Stimulated activated CD4-positive, alpha-beta T cell treated with anti-CD3 and anti-CD28 coated beads, Interleukin-1b, Interleukin-23, amount 100 ng/mL, for 1 hour (primary cell): ENCODE data around the gene CLSTN2.

ENCODE experiments used
- DNase-seq, 2 donors: peaks; one replicate each; pipeline ENCODE4 v3.0.0-alpha.2; 2020; ENCODE audit warnings: low read depth in 2 of 2

The CLSTN2 gene

GRCh38 chr3:140545756-140546155 is 610.8 kb downstream of the CLSTN2 start:
- DNase-seq, result no peak

DNA sequence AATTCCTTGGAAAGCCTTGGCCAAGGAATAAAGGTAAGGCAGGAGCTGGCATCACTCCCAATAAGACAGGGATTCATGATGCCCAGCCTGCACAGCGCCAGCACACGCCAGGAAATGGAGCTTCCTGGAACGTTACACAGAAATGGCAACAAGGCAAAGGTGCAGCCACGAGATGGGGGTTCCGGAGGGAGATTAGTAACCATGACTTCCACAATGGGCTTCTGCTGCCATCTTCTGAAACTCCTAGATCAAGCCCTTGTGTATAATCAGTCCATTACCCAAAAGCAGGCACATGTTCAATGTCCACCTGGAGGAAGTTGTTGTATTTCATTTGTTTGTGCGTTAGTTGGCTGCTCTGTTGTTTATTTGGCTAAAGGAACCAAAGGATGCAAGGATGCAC is 611.7 kb downstream of the CLSTN2 start:
- DNase-seq, result no peak

DNA sequence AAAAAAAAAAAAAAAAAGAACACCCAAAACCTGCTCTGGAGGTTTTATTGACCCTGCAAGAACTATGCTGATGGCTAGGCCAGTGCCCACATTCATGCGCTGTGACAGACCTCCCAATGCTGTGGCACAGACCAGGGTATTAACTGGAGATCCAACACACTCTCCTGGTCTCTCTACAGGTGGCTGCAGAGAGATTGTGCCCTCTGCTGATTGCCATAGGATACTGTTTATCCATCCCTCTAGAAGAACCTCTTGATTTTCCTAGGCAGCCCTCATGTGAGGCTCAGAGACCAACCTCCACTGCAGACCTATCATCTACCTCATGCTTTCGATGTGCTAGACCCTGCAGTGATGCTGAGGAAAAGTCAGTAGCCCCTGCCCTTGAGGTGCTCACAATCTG is 617.4 kb downstream of the CLSTN2 start:
- no peak for DNase-seq

- no peak for DNase-seq
Measured at GRCh38 chr3:140552898-140553297, 617.9 kb downstream of the CLSTN2 start.

- no peak for DNase-seq
Measured at GRCh38 chr3:140553591-140553990, 618.6 kb downstream of the CLSTN2 start.

GRCh38 chr3:140555666-140556065 is 620.7 kb downstream of the CLSTN2 start:
- DNase-seq, result no peak

DNA sequence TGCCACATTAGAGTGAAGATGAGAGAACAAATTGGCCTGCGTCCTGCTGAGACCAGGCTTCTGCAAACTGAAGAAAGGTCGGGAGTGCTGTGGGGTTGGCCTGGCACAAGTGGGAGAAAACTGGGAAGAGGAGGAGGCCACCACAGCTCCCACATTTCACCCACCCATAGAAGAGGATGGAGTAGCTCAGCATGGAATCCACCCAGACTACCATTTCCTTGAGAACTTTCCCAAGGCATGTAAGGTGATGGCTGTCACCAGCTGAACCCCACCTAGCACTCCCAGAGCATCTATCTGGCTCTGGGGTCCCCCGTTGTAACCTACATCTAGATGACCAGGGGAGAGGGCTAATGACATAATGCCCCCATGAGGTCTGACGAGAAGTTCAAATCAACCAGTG is 622.5 kb downstream of the CLSTN2 start:
- DNase-seq, result no peak

DNA sequence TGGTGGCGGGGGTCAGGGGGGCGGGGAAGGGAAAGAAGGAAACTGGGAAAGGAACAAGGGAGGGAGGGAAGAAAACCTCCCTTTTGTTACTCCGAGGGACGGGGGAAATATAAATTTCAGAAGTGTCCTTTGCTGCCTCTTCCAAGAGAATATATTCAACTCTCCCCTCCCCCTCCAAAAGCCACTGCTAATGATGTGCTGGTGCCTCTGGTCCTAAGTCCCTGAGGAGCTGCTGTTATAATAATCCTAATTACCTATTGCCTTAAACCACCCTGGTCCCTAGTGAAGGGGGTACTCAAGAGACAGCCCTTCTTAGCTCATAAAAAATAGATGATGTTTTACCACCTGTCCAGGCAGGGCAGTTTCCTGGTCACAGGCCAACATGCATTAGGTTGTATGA is 624.6 kb downstream of the CLSTN2 start:
- no peak for DNase-seq

GRCh38 chr3:140563206-140563760 is 628.3 kb downstream of the CLSTN2 start:
- no peak for DNase-seq

DNA sequence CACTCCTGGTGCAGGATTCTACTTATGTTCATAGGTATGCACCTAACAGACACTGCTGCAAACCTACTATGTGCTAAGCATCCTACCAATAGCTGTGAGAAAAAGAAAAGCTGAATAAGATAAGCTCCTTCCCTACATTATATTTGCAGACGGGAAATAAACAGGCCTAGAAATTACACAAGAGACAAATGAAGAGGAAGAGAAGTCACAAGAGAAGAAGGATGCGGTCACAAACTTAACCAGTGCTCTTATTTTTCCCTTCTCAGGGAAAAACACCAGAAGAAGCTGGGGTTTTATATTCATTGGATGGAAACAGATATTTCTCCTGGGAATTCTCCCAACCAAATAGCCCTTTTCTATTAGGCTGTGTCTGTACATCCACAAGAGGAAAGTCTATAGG is 633.1 kb downstream of the CLSTN2 start:
- DNase-seq, result no peak

- DNase-seq, result no peak
Measured at GRCh38 chr3:140568842-140569520, 634.0 kb downstream of the CLSTN2 start.

GRCh38 chr3:140570602-140571001 is 635.6 kb downstream of the CLSTN2 start:
- DNase-seq, result no peak

DNA sequence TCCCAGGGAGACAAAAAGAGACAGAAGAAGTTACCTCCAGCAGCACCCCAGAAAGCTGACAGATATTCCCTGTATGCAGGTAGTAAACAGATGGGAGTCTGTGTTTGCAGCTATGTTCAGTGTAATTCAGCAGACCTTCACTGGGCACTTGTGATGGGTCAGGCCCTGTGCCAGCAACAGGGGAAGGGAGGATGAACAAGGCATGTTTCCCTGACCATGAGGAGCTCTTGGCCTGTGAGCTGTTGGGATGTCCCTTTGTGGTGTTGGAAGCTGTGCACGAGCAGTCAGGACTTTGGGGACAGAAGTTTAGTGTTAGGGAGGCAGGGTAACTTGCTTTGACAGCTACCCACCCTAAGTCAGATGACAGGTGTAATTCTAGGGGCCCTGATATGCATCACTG is 636.9 kb downstream of the CLSTN2 start:
- no peak for DNase-seq

GRCh38 chr3:140572334-140572733 is 637.3 kb downstream of the CLSTN2 start:
- no peak for DNase-seq

DNA sequence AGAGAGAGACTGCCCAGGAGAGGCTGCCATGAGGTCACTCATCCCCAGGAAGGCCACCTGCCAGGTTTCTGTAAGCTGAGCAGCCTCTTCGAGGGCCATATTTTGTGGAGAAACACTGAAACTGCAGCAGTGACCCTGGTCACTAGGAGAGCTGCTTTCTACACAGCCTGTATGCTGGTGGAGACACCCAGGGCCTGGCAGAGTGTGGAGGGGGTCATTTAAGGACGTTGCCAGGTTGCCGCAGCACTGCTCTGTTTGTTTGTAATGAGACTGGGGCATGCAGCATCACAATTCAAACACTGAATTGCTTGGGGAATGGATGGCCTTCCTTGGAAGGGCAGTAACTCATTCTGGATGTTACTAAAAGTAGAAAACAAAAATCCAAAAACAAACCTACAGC is 638.0 kb downstream of the CLSTN2 start:
- DNase-seq, result no peak

GRCh38 chr3:140574375-140574774 is 639.4 kb downstream of the CLSTN2 start:
- DNase-seq, result no peak

GRCh38 chr3:140576449-140576848 is 641.5 kb downstream of the CLSTN2 start:
- DNase-seq, result no peak

GRCh38 chr3:140577911-140578310 is 642.9 kb downstream of the CLSTN2 start:
- DNase-seq, result no peak

DNA sequence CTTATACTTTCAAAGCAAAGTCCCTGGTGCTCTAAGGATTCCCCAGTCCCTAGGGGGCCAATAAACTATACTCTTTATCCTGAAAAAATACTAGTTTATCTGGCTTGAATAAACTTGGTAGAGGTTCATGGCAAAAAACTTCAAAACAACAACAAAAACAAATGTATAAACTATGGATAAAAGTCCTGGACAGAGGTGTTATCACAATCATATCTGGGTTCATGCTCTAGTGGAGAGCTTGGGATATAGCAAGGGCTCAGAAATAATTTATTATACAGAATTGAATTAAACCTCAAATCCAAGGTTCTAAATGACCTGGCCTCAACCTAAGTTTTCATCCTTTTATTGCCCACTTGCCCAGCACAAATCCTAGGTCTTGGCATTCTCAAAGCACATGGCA is 644.3 kb downstream of the CLSTN2 start:
- DNase-seq, result no peak

- no peak for DNase-seq
Measured at GRCh38 chr3:140580746-140581145, 645.8 kb downstream of the CLSTN2 start.

DNA sequence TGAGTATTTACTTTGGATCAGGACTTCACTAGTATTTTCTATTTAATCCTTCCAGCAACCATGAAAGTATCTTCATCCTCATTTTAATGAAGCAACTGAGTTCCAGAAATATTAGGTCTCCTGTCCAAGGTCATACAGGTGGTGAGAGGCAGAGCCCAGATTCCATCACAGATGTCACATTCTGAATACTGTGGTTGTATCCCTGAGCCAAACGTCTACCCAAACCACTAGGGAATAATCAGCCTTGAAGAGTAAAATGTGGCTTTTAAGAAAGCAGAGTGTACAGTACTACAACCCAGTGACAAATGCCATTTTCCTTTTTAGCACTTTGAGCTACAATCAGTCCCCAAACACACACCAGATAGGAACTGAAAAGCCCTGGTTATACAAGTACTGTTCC is 649.6 kb downstream of the CLSTN2 start:
- no peak for DNase-seq

DNA sequence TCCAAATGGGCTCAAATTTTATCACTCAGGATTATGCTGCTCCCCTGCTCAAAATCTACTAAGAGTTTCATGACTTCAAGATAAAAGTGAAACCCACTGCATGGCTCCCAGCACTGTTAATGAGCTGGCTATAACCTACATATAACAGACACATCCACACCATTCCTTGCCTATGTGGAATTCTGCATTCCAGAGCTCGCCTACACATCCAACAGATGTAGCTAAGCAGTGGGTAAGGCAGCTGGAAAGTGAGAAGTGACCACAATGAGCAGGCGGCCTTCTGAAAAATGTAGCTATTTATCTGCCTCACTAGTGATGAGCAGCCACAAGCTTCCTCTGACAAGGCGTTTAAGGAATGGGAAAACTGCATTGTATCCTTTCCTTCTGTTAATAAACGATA is 650.8 kb downstream of the CLSTN2 start:
- no peak for DNase-seq

DNA sequence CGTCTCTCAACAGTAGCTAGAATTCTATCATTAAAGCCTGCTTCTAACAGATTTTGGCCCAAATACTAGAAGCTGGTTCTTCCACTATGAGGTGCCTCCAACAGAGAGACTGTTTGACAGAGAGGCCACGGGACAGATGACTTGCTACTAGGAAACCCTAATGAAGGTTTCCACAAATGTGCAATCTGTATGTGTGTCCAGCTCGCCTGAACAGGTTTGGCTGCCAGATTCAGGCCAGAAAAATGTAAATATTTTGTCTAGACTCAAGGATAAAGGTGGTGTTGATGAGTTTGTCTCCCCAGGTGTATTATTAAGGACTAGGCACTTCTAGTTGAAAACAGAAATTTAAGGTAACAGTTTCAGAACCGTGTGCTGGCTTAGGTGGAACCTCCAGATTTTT is 651.3 kb downstream of the CLSTN2 start:
- no peak for DNase-seq

DNA sequence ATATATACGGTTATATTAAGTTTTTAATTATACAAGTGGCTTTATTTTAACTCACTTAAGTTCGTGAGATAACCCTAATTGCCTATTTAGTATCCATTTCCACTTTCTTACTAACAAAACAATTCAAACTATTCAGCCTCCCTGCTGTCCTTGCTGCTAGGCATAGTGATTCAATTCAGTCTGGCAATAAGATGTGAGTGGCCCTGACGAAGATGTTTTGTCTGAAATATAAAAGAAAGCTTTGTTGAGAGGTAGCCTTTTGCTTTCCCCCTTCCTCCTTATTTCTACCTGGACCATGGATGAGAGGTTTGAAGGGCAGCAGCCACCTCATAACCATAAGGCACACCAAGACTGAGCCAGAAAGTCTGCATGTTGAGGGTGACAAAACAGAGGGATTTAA is 653.6 kb downstream of the CLSTN2 start:
- no peak for DNase-seq
